Measurements from ENCODE around the gene RANBP17.

Gene RANBP17

GRCh38 chr5:171316258-171317121 lies 454.7 kb downstream of the RANBP17 start:
- no peak for DNase-seq (ENCODE audit: low read depth)

- DNase-seq (ENCODE audit: low read depth), result no peak
Observed at GRCh38 chr5:171317230-171317629, 455.4 kb downstream of the RANBP17 start.

GRCh38 chr5:171318026-171318425 lies 456.2 kb downstream of the RANBP17 start:
- DNase-seq (ENCODE audit: low read depth), result no peak

DNA sequence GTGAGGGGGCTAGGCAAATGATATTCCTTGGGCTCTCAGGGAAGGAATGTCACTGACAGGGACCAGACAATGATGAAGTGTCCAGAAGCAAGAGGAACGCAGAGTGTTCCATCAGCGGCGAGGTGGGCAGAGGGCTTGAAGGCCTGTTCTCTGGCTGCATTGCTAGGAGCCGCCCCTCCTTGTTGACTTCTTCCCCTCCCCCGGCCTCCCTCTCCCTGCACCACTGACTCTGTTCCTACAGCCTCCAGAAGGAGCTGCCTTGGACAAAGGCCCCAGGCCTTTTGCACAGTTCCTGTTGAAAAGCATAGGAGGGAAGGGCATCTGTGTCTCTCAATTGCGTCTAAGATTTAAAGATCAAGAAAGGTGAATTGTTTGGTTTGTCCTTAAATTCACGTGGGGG lies 459.6 kb downstream of the RANBP17 start:
- no peak for DNase-seq (ENCODE audit: low read depth)

GRCh38 chr5:171322527-171322926 lies 460.7 kb downstream of the RANBP17 start:
- DNase-seq (ENCODE audit: low read depth), result no peak

- no peak for DNase-seq (ENCODE audit: low read depth)
Observed at GRCh38 chr5:171323007-171323406, 461.2 kb downstream of the RANBP17 start.

GRCh38 chr5:171323806-171324632 lies 462.2 kb downstream of the RANBP17 start:
- no peak for DNase-seq (ENCODE audit: low read depth)

DNA sequence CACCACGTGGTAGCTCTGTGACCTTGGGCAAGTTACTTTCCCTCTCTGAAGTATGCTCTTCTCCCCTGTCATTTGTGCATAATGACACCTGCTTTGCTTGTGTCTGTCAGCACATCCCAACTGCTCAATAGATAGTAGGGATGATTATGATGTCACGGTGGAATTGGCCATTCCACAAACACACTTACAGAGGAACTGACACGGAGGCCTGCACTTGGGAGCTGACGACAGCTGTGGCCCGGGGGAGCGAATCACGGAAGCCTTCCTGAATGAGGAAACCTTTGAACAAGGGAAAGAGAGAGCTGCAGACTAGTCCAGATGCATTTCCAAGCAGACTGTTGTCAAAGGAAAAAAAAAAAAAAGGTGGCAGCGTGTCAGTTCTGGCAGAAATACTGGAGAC lies 468.2 kb downstream of the RANBP17 start:
- no peak for DNase-seq (ENCODE audit: low read depth)

DNA sequence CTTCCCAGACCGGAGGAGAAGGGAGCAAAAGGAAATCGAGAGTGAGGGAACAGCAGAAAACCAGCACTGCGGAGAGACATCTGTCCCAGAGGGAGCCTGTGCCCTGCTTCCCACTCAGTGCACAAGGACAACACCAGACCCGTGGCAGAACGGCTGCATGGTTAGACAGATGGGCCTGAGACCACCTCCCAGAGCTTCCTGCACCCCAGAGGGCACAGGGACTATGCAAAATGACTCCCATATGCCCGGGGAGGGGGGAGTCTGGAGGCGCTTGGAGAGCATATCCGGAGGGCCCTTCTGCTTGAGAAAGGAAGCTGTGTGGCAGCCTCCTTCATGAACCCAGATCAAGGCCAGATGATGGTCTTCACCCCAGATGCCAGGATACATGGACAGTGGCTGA lies 473.8 kb downstream of the RANBP17 start:
- DNase-seq (ENCODE audit: low read depth), result no peak

- DNase-seq (ENCODE audit: low read depth), result peak; percentile 74
Observed at GRCh38 chr5:171336521-171337209, 474.8 kb downstream of the RANBP17 start.

GRCh38 chr5:171337210-171337569 lies 475.4 kb downstream of the RANBP17 start:
- DNase-seq (ENCODE audit: low read depth), result no peak

DNA sequence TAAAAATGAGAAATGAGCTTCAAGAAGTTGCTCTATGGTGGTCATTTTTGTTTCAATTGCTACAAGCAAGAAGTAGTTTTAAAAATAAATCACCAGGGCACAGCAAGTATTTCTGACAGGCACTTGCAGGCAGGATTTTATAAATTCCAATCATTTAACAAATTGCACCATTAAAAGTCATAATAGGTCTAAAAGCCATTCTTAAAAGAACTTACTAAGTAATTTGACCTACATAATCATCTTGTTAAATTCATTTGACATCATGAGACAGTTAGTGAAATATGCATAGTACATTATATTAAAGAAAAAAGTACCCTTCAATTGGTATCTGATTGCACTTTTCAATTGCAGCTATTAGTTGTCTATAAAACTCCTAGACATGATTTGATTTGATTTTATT lies 478.2 kb downstream of the RANBP17 start:
- no peak for DNase-seq (ENCODE audit: low read depth)

DNA sequence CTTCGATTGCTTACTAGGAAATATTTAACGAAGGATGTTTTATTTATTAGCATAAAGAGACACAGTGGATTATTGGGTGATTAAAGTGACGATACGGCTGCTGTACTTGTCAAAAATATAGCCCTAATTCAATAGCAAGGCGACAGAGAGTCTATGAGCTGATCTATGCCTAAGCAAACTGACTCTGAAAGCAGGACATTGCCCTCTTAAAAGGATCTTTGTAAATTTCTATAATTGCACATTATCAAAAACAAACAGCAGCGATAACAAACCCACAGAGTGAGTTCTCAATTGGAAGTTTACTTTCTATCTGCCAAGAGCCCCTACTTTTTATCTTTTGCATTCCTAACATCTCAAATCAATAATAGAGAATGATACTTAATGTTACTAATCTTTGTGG lies 478.7 kb downstream of the RANBP17 start:
- no peak for DNase-seq (ENCODE audit: low read depth)

- DNase-seq (ENCODE audit: low read depth), result peak; percentile 75
Observed at GRCh38 chr5:171342362-171343111, 480.7 kb downstream of the RANBP17 start.

DNA sequence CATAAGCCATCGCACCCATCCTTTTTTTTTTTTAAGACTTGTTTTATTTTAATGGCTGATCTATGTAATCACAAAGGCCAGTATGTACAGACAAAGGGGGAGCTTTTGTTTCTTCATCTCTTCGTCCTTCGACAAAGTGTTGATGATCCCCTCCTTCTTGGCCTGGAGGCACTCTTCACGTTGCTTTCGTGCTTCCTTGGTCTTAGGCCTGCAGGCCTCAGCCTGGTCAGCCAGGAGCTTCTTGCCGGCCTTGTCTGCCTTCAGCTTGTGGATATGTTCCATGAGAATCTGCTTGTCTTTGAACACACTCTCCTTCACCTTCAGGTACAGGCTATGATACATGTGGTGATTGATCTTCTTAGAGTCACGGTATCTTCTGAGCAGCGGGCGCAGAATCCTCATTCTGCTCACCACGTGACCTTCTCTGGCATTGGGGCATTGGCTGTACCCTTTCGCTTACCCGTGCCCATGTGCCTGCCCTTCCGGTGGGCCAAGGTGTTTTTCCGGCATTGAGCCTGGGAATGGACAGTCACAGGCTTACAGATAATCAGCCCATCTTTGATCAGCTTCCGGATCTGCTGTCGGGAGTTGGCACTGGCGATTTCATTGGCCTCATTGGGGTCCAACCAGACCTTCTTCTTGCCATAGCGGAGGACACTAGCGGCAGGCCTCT lies 483.3 kb downstream of the RANBP17 start:
- no peak for DNase-seq (ENCODE audit: low read depth)

All from ELR (cell line).